NB4 (cell line): ENCODE measurements around the gene CBLN1.

ENCODE experiments used
- DNase-seq: peaks from one replicate; pipeline ENCODE4 v3.0.0; 2010; ENCODE audit warnings: low read depth
- H3K4me3 ChIP-seq: one replicate; pipeline ENCODE4 v1.5.1; 2011; ENCODE audit warnings: mild to moderate bottlenecking, low read depth, low read length, moderate library complexity
- CTCF ChIP-seq: IDR thresholded peaks from one replicate; pipeline ENCODE4 v1.5.1; 2012; ENCODE audit warnings: low read depth, low read length
- MAX ChIP-seq: IDR thresholded peaks from 2 replicates; pipeline ENCODE4 v1.6.1; 2011; ENCODE audit warnings: low read depth, low read length
- MYC ChIP-seq: IDR thresholded peaks from 2 replicates; pipeline ENCODE4 v1.6.1; 2011; ENCODE audit warnings: low read depth, low read length
- POLR2A ChIP-seq: IDR thresholded peaks from 2 replicates; pipeline ENCODE4 v1.6.1; 2011; ENCODE audit warnings: mild to moderate bottlenecking; ENCODE audit not compliant: insufficient read length; ENCODE audit errors: extremely low read depth

CBLN1 gene

GRCh38 chr16:49278944-49279725, 2.5 kb downstream of the CBLN1 start:
- no peak overlapping the region for H3K4me3 ChIP-seq
- TF ChIP-seq POLR2A, result no peak
- no peak for TF ChIP-seq CTCF
- TF ChIP-seq MAX, result no peak
- no peak for TF ChIP-seq MYC
- no peak for DNase-seq

GRCh38 chr16:49278567-49278827, 3.1 kb downstream of the CBLN1 start:
- DNase-seq, result no peak
- no peak overlapping the region for H3K4me3 ChIP-seq
- TF ChIP-seq MAX (no peak), POLR2A (no peak), CTCF (no peak), MYC (no peak)

GRCh38 chr16:49277766-49278566, 3.7 kb downstream of the CBLN1 start:
- H3K4me3 ChIP-seq, result no peak overlapping the region
- TF ChIP-seq MAX, result no peak
- no peak for TF ChIP-seq MYC
- TF ChIP-seq POLR2A, result no peak
- no peak for TF ChIP-seq CTCF
- no peak for DNase-seq

- TF ChIP-seq MYC, result no peak
- TF ChIP-seq CTCF, result no peak
- no peak for TF ChIP-seq POLR2A
- TF ChIP-seq MAX, result no peak
- no peak for DNase-seq
- H3K4me3 ChIP-seq, result no peak overlapping the region
Measured at GRCh38 chr16:49277386-49277742, 4.3 kb downstream of the CBLN1 start.

- TF ChIP-seq CTCF (no peak), MAX (no peak), POLR2A (no peak), MYC (no peak)
- H3K4me3 ChIP-seq, result no peak overlapping the region
- no peak for DNase-seq
Measured at GRCh38 chr16:49276646-49277385, 4.8 kb downstream of the CBLN1 start.
